OCI-LY3 (cell line): Measurements from ENCODE around the gene CELSR3.

Experiments
- CTCF ChIP-seq: fragments of 200-600, 300-600 bp; sonication (generic); IDR thresholded peaks from 2 replicates; pipeline ENCODE4 v1.5.1; 2014; ENCODE audit warnings: antibody characterized with exemption, low read length, low read depth
- EZH2phosphoT487 ChIP-seq: fragments of 200-600 bp; shearing (Covaris generic); IDR thresholded peaks from 2 replicates; pipeline ENCODE4 v1.6.1; 2018; ENCODE audit warnings: antibody characterized with exemption, mixed run types, low read depth

- TF ChIP-seq CTCF (no peak), EZH2phosphoT487 (no peak)
Observed at GRCh38 chr3:48696156-48696555, 33.5 kb upstream of the CELSR3 start.
